HG02973 (cell line): ENCODE results near the gene PHF19.

Experiments used
- ATAC-seq: cut with Tn5 transposase; IDR thresholded peaks from one replicate; pipeline ENCODE4 v1.9.1; 2021; ENCODE audit warnings: moderate library complexity; ENCODE audit not compliant: unreplicated experiment

PHF19 gene

DNA sequence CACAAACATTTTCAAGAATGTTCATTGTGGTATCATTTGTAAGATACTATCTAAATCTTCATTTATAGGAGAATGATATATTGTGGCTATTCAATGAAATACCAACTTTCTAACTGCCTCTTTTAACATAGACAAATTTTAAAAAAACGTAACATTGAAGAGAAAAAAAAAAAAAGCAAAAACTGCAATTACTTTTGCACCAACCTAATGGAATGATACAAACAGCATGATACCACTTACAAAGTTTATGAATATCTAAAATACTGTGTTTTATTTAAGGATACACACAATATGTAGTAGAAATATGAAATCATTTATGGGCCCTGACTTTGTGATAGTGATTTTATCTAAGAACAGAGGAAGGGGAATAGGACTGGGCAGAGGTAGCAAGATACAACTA is 58.4 kb downstream of the PHF19 start:
- no peak for ATAC-seq

DNA sequence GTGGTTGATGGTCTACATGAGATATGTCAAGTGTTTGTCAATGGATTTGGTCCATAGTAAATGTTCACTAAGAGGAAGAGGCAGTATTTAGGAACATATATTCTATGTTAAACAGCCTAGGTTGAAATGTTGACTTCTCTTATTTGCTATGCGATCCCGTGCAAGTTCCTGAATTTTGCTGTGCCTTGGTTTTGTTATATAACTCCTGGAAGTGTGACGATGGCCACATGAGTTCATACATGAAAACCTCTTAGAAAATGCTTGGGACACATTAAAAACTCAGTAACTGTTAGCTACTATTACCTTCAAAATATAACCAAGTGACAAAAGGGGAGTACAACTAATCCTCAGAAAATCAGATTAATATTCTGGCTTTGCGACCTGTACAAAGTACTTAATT is 61.9 kb downstream of the PHF19 start:
- ATAC-seq = no peak

DNA sequence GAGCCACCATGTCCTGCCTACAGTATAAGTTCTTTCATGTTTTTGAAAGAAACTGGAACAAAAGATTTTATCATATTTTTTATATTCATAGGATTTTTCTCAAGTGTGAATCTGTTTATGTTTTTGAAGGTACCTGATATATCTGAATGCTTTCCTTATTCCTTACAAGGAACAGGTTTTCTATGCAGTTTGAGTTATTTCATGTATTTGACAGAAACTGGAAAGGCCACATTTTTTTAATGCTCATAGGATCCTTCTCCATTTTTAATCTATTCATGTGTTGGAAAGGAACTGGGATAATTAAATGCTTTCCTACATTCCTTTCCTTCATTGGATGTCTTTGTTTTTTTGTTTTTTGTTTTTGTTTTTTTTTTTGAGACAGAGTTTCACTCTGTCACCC is 68.1 kb downstream of the PHF19 start:
- ATAC-seq = no peak

DNA sequence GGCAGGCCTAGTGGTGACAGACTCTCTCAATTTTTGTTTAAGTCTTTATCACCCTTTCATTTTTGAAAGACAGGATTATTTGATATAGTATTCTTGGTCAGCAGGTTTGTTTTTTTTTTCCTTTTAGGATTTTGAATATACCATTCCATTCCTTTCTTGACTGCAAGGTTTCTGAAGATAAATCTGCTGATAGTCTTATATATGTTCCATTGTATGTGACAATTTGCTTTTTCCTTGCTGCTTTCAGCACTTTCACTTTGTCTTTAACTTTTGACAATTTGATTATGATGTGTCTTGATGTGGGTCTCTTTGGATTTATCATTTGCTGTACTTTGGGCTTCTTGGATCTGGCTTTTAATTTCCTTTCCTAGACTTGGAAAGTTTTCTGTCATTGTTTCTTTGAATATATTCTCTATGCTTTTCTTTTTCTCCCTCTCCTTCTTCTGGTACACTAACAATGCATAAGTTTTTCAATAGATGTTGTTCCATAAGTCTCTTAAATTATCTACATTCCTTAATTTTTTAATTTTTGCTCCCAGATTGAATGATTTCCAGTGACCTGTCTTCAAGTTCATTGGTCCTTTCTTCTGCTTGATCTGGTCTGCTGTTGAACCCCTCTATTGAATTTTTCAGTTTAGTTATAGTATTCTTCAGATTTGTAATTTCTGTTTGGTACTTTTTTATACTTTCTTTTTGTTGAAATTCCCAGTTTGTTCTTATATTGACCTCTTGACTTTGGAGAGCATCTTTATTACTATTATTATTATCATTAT is 69.2 kb downstream of the PHF19 start:
- no peak for ATAC-seq
